WTC11 (cell line): Measurements from ENCODE around the gene PDSS2.

Source experiments
- CREM ChIP-seq: sonication (generic); formaldehyde crosslinking; IDR thresholded peaks from 2 replicates; pipeline ENCODE4 v1.8.1; 2022; ENCODE audit warnings: mild to moderate bottlenecking, missing genetic modification reagents, moderate library complexity
- CTCF ChIP-seq: fragments of 200-600 bp; IDR thresholded peaks from 2 replicates; pipeline ENCODE4 v1.8.0; 2022; ENCODE audit warnings: antibody characterized with exemption
- FOXP1 ChIP-seq: sonication (generic); formaldehyde crosslinking; IDR thresholded peaks from 2 replicates; pipeline ENCODE4 v1.8.0; 2022; ENCODE audit warnings: missing genetic modification reagents, mild to moderate bottlenecking, moderate library complexity, borderline replicate concordance
- HMGXB4 ChIP-seq: sonication (generic); formaldehyde crosslinking; IDR thresholded peaks from 2 replicates; pipeline ENCODE4 v1.8.1; 2023; ENCODE audit warnings: mild to moderate bottlenecking, moderate library complexity, missing genetic modification reagents
- SP1 ChIP-seq: sonication (generic); formaldehyde crosslinking; conservative IDR thresholded peaks from 2 replicates; pipeline ENCODE4 v1.8.1; 2022; ENCODE audit warnings: missing genetic modification reagents
- ZNF121 ChIP-seq: sonication (generic); formaldehyde crosslinking; IDR thresholded peaks from 2 replicates; pipeline ENCODE4 v1.8.0; 2023; ENCODE audit warnings: missing genetic modification reagents

GRCh38 chr6:107216197-107216933, 243.0 kb downstream of the PDSS2 start:
- TF ChIP-seq CTCF (no peak), ZNF121 (no peak; the same call in 1 of the 2 replicates), CREM (CRISPR knock-in tag) (no peak), SP1 (CRISPR knock-in tag) (no peak), FOXP1 (CRISPR knock-in tag) (no peak), HMGXB4 (CRISPR knock-in tag) (no peak)
